ENCODE measurements around the gene SRCIN1.

SRCIN1 gene

GRCh38 chr17:38599398-38599856 lies 6.3 kb downstream of the SRCIN1 start:
- DNase-seq: no peak

GRCh38 chr17:38598995-38599394 lies 6.8 kb downstream of the SRCIN1 start:
- DNase-seq: no peak

GRCh38 chr17:38598536-38598935 lies 7.2 kb downstream of the SRCIN1 start:
- DNase-seq: peak; percentile 92

GRCh38 chr17:38597375-38597774 lies 8.4 kb downstream of the SRCIN1 start:
- DNase-seq: no peak

- DNase-seq: no peak
These were observed 9.1 kb downstream of the SRCIN1 start for GRCh38 chr17:38596651-38597050.

GRCh38 chr17:38595892-38596291 lies 9.9 kb downstream of the SRCIN1 start:
- DNase-seq: no peak

- no peak for DNase-seq
These were observed 11.6 kb downstream of the SRCIN1 start for GRCh38 chr17:38594152-38594551.

GRCh38 chr17:38592487-38592886 lies 13.3 kb downstream of the SRCIN1 start:
- no peak for DNase-seq

- no peak for DNase-seq
These were observed 14.0 kb downstream of the SRCIN1 start for GRCh38 chr17:38591759-38592241.

- peak; percentile 32 for DNase-seq
These were observed 14.6 kb downstream of the SRCIN1 start for GRCh38 chr17:38590988-38591758.

GRCh38 chr17:38589462-38590114 lies 16.2 kb downstream of the SRCIN1 start:
- DNase-seq: peak; percentile 48

- DNase-seq: no peak
These were observed 17.0 kb downstream of the SRCIN1 start for GRCh38 chr17:38588788-38589174.

- DNase-seq: peak; percentile 88
These were observed 17.6 kb downstream of the SRCIN1 start for GRCh38 chr17:38587947-38588787.

- no peak for DNase-seq
These were observed 18.5 kb downstream of the SRCIN1 start for GRCh38 chr17:38587203-38587602.

GRCh38 chr17:38586788-38587187 lies 19.0 kb downstream of the SRCIN1 start:
- DNase-seq: no peak

GRCh38 chr17:38585918-38586529 lies 19.7 kb downstream of the SRCIN1 start:
- DNase-seq: no peak

GRCh38 chr17:38585056-38585917 lies 20.5 kb downstream of the SRCIN1 start:
- DNase-seq: no peak

GRCh38 chr17:38584350-38584925 lies 21.3 kb downstream of the SRCIN1 start:
- peak; percentile 65 for DNase-seq

- DNase-seq: no peak
These were observed 21.9 kb downstream of the SRCIN1 start for GRCh38 chr17:38583828-38584349.

- no peak for DNase-seq
These were observed 22.6 kb downstream of the SRCIN1 start for GRCh38 chr17:38583176-38583575.

- DNase-seq: no peak
These were observed 23.7 kb downstream of the SRCIN1 start for GRCh38 chr17:38582069-38582468.

All from NCI-H1436 (cell line).